Measurements from ENCODE around the gene ANGPTL4.
"Not testable (repeated sequence)": the region's sequence is repeated elsewhere in the genome, so short reads cannot be mapped to it uniquely, and the experiment has no call there.

ANGPTL4 gene

DNA sequence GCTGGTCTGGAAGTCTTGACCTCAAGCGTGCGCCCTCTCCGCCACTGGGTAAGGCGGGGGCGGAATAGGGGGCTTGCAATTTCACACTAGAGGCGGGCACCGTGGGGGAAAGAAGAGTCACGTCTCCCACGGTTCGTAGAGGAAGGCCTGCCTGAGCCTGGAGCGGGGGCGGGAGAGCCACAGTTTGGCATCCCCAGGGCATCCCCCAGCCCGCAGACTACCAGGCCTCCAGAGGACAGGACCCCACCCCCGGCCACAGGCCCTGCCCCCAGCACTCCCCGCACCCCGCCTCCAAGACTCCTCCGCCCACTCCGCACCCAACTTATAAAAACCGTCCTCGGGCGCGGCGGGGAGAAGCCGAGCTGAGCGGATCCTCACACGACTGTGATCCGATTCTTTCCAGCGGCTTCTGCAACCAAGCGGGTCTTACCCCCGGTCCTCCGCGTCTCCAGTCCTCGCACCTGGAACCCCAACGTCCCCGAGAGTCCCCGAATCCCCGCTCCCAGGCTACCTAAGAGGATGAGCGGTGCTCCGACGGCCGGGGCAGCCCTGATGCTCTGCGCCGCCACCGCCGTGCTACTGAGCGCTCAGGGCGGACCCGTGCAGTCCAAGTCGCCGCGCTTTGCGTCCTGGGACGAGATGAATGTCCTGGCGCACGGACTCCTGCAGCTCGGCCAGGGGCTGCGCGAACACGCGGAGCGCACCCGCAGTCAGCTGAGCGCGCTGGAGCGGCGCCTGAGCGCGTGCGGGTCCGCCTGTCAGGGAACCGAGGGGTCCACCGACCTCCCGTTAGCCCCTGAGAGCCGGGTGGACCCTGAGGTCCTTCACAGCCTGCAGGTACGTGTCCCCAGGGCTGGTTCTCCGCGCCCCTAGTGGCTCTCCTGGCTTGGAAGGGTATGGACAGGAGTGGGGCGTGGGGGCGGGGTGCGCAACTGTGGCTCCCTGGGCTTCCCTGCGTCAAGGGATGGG, at the start of gene ANGPTL4:
TSS of gene ANGPTL4 (plus strand) at position 353 of the 969 bp plus-strand sequence. CDS start at position 520, 167 bp downstream.
- Histone ChIP-seq H3K27me3 (ENCODE audit: control insufficient read depth, low read length) (peaks cover 17% of the 10 kb centered on the region), H3K36me3 (ENCODE audit: control insufficient read depth, low read length) (no peaks in the 10 kb centered on the region), H4K20me1 (ENCODE audit: control insufficient read depth, insufficient read depth, low read depth, low read length) (no peaks in the 10 kb centered on the region), H3K4me1 (ENCODE audit: control insufficient read depth, low read length) (no peaks in the 10 kb centered on the region), H3F3A (ENCODE audit: control insufficient read depth, insufficient read depth) (no peaks in the 10 kb centered on the region), H3K9me2 (replicated peaks; ENCODE audit: control insufficient read depth, low read length) (no peaks in the 10 kb centered on the region), H3K27ac (ENCODE audit: low read depth, low read length) (no peak within 1 kb of the TSS), H3K4me2 (ENCODE audit: low read length) (no peak within 1 kb of the TSS), H3K79me2 (ENCODE audit: control insufficient read depth, low read length) (no peaks in the 10 kb centered on the region), H3K9me3 (ENCODE audit: control insufficient read depth, insufficient read depth, low read length) (no peaks in the 10 kb centered on the region), H3K4me3 (ENCODE audit: low read length) (no peak within 1 kb of the TSS)
- TF ChIP-seq CTCF (IDR thresholded peaks at IDR 0.05; ENCODE audit: low read depth, low read length, poor library complexity, severe bottlenecking) (no peak), EZH2phosphoT487 (IDR thresholded peaks at IDR 0.05; ENCODE audit: borderline replicate concordance, low read length) (peak; percentile 76; the same call in 1 of the 2 replicates)

GRCh38 chr19:8314981-8315640, 48.8 kb upstream of the ANGPTL4 start:
- not testable (repeated sequence) for H3K27me3 ChIP-seq (ENCODE audit: control insufficient read depth, low read length); H3F3A ChIP-seq (ENCODE audit: control insufficient read depth, insufficient read depth); H4K20me1 ChIP-seq (ENCODE audit: control insufficient read depth, insufficient read depth, low read depth, low read length); H3K27ac ChIP-seq (ENCODE audit: low read depth, low read length); H3K4me3 ChIP-seq (ENCODE audit: low read length); H3K4me2 ChIP-seq (ENCODE audit: low read length); H3K9me2 ChIP-seq (replicated peaks; ENCODE audit: control insufficient read depth, low read length); H3K9me3 ChIP-seq (ENCODE audit: control insufficient read depth, insufficient read depth, low read length)
- Histone ChIP-seq H3K4me1 (ENCODE audit: control insufficient read depth, low read length) (peaks cover 35% of the 10 kb centered on the region), H3K79me2 (ENCODE audit: control insufficient read depth, low read length) (peaks cover 38% of the 10 kb centered on the region), H3K36me3 (ENCODE audit: control insufficient read depth, low read length) (peaks cover 60% of the 10 kb centered on the region)

- H3K4me1 ChIP-seq (ENCODE audit: control insufficient read depth, low read length), result peaks cover 37% of the 10 kb centered on the region
- H3K9me2 ChIP-seq (replicated peaks; ENCODE audit: control insufficient read depth, low read length), result no peaks in the 10 kb centered on the region
- H3K36me3 ChIP-seq (ENCODE audit: control insufficient read depth, low read length), result peaks cover 59% of the 10 kb centered on the region
- peak overlapping the region; percentile 58; the same call in 1 of the 2 replicates for H3K27ac ChIP-seq (ENCODE audit: low read depth, low read length)
- H3K79me2 ChIP-seq (ENCODE audit: control insufficient read depth, low read length), result peaks cover 51% of the 10 kb centered on the region
- H4K20me1 ChIP-seq (ENCODE audit: control insufficient read depth, insufficient read depth, low read depth, low read length), result no peaks in the 10 kb centered on the region
- H3F3A ChIP-seq (ENCODE audit: control insufficient read depth, insufficient read depth), result peaks cover 4% of the 10 kb centered on the region; the same call in 1 of the 2 replicates
- H3K9me3 ChIP-seq (ENCODE audit: control insufficient read depth, insufficient read depth, low read length), result no peaks in the 10 kb centered on the region
- peak overlapping the region; percentile 68 for H3K4me2 ChIP-seq (ENCODE audit: low read length)
- H3K27me3 ChIP-seq (ENCODE audit: control insufficient read depth, low read length), result no peaks in the 10 kb centered on the region
- peak overlapping the region; percentile 35 for H3K4me3 ChIP-seq (ENCODE audit: low read length)
- TF ChIP-seq CTCF (IDR thresholded peaks at IDR 0.05; ENCODE audit: low read depth, low read length, poor library complexity, severe bottlenecking), result no peak
- no peak for TF ChIP-seq EZH2phosphoT487 (IDR thresholded peaks at IDR 0.05; ENCODE audit: borderline replicate concordance, low read length)
Observed at GRCh38 chr19:8316351-8317125, 47.4 kb upstream of the ANGPTL4 start.

DNA sequence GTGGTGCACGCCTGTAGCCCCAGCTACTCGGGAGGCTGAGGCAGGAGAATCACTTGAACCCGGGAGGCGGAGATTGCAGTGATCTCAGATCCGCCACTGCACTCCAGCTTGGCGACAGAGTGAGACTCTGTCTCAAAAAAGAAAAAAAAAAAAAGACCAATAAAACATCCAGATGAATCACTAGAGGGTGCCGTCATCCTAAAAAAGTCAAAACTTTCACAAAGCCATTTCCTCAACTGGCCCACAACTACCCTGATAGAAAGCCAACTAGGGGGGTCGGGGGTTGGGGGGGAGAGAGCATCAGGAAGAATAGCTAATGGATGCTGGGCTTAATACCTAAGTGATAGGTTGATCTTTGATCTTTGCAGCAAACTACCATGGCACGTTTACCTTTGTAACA, 45.1 kb upstream of the ANGPTL4 start:
- not testable (repeated sequence) for H3K4me3 ChIP-seq (ENCODE audit: low read length); H3K9me2 ChIP-seq (replicated peaks; ENCODE audit: control insufficient read depth, low read length); H3K27me3 ChIP-seq (ENCODE audit: control insufficient read depth, low read length); H3K27ac ChIP-seq (ENCODE audit: low read depth, low read length); H3K9me3 ChIP-seq (ENCODE audit: control insufficient read depth, insufficient read depth, low read length)
- peaks cover 68% of the 10 kb centered on the region for H3K79me2 ChIP-seq (ENCODE audit: control insufficient read depth, low read length)
- H3F3A ChIP-seq (ENCODE audit: control insufficient read depth, insufficient read depth), result peaks cover 27% of the 10 kb centered on the region
- H3K4me1 ChIP-seq (ENCODE audit: control insufficient read depth, low read length), result peaks cover 55% of the 10 kb centered on the region
- H4K20me1 ChIP-seq (ENCODE audit: control insufficient read depth, insufficient read depth, low read depth, low read length), result peaks cover 18% of the 10 kb centered on the region
- H3K36me3 ChIP-seq (ENCODE audit: control insufficient read depth, low read length), result peaks cover 66% of the 10 kb centered on the region
- peak overlapping the region; percentile 20; the same call in 1 of the 2 replicates for H3K4me2 ChIP-seq (ENCODE audit: low read length)

Measured in DOHH2 (cell line).